ENCODE measurements around the gene NLGN1.

- TF ChIP-seq REST (IDR thresholded peaks at IDR 0.05; ENCODE audit: insufficient read depth in 1 of 2, low read depth in 2 of 2, low read length in 2 of 2) = no peak
- TF ChIP-seq POLR2AphosphoS5 (IDR thresholded peaks at IDR 0.05; ENCODE audit: low read depth, low read length) = no peak
These were observed 937.8 kb downstream of the NLGN1 start for GRCh38 chr3:174335324-174335723.
